SIG-M5 treated with dmso at 0.1 percent for 504 hours (cell line): Measurements from ENCODE around the gene DHX30.
A peak's percentile ranks its signal among the peaks of the same experiment; 100 is the strongest.
"Not testable (repeated sequence)": the region's sequence is repeated elsewhere in the genome, so short reads cannot be mapped to it uniquely, and the experiment has no call there.

Experiments
- DNase-seq: peaks from one replicate; lab custom pipeline; 2025; ENCODE audit not compliant: unreplicated experiment; lab: John Stamatoyannopoulos, UW

Gene DHX30, protein sequence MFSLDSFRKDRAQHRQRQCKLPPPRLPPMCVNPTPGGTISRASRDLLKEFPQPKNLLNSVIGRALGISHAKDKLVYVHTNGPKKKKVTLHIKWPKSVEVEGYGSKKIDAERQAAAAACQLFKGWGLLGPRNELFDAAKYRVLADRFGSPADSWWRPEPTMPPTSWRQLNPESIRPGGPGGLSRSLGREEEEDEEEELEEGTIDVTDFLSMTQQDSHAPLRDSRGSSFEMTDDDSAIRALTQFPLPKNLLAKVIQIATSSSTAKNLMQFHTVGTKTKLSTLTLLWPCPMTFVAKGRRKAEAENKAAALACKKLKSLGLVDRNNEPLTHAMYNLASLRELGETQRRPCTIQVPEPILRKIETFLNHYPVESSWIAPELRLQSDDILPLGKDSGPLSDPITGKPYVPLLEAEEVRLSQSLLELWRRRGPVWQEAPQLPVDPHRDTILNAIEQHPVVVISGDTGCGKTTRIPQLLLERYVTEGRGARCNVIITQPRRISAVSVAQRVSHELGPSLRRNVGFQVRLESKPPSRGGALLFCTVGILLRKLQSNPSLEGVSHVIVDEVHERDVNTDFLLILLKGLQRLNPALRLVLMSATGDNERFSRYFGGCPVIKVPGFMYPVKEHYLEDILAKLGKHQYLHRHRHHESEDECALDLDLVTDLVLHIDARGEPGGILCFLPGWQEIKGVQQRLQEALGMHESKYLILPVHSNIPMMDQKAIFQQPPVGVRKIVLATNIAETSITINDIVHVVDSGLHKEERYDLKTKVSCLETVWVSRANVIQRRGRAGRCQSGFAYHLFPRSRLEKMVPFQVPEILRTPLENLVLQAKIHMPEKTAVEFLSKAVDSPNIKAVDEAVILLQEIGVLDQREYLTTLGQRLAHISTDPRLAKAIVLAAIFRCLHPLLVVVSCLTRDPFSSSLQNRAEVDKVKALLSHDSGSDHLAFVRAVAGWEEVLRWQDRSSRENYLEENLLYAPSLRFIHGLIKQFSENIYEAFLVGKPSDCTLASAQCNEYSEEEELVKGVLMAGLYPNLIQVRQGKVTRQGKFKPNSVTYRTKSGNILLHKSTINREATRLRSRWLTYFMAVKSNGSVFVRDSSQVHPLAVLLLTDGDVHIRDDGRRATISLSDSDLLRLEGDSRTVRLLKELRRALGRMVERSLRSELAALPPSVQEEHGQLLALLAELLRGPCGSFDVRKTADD

GRCh38 chr3:47802734-47803479 is at the start of gene DHX30:
TSS of gene DHX30 (plus strand) at chr3:47803138. CDS start at chr3:47810684, 7,546 bp downstream.
- peak; percentile 82 for DNase-seq

DNA sequence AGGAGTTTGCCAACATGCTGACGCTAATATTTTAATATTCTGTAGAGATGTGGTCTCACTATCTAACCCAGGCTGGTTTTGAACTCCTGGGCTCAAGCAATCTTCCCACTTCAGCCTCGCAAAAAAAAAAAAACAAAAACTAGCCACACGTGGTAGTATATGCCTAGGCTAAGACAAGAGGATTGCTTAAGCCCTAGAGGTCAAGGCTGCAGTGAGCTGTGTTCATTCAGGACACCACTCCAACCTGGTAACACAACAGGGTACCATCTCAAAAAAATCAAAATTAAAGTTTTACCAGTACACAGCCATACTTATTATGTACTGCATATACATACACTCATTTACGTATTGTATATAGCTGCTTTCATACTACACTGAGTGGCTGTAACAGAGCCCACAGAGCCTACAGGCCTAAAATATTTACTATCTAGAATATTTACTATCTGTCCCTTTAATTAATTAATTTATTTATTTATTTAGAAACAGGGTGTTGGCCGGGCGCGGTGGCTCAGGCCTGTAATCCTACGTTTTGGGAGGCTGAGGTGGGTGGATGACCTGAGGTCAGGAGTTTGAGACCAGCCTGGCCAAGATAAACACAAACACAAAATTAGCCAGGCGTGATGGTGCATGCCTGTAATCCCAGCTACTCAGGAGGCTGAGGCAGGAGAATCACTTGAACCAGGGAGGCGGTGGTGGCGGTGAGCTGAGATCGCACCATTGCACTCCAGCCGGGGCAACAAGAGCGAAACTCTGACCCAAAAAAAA is 44.5 kb upstream of the DHX30 start:
- no peak for DNase-seq

GRCh38 chr3:47760207-47760606 is 42.7 kb upstream of the DHX30 start:
- not testable (repeated sequence) for DNase-seq

DNA sequence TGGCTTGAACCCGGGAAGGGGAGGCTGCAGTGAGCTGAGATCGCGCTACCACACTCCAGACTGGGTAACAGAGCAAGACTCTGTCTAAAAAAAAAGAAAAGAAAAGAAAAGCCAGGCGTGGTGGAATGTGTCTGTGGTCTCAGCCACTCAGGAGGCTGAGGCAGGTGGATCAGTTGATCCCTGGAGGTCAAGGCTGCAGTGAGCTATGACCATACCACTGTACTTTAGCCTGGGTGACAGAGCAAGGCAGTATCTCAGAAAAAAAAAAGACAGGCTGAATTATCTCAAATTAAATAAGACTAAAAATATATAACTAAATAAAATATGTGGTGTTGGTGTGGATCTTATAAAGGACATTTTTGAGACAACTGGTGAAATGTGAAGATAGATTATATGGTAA is 41.9 kb upstream of the DHX30 start:
- DNase-seq: no peak

DNA sequence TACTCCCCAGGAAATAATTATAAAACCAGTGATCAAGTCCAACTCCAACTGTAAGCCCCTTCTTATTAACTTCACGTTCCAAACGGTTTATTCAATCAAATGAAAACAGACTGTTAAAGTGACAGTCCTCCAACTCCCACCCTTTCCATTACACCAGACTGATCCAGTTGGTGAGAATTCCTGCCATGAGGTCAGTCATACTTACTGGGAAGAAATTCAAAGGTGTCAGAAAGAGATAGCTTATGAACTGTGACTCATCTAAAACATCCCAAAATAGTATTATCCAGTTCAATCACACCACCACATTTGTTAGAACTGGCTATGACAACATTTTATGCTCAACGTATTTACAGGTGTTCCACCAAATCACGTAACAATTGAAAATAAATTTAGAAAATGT is 40.7 kb upstream of the DHX30 start:
- DNase-seq: no peak

- no peak for DNase-seq
Measured at GRCh38 chr3:47766186-47766585, 36.8 kb upstream of the DHX30 start.

DNA sequence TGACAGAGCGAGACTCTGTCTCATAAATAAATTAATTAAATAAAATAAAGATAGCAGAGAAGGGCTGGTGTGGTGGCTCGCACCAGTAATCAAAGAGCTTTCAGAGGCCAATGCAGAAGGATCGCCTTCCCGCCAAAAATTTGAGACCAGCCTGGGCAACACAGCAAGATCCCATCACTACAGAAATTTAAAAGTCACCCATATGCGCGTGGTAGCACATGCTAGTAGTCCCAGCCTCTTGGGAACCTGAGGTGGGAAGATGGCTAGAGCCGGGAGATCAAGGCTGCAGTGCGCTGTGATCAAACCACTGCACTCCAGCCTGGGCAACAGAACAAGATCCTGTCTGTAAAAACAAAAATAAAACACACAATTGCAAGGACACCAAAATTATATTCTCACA is 30.9 kb upstream of the DHX30 start:
- DNase-seq: no peak

DNA sequence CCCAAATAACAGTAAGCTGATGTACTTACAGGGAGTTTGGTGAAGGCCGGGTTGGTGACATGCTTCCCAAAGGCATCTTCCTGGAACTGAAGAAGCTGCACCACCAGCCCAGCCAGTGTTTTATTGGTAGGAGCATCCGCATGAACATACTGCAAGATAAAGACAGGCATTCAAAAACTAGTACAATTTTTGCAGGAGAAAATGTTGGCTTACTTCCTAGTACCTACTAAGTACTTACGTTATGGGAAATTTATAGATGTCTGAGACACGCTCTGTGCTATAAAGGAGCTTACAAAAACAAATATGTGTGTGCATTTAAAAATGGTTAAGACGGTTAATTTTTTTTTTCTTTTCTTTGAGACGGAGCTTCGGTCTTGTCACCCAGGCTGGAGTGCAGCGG is 30.1 kb upstream of the DHX30 start:
- DNase-seq: no peak

DNA sequence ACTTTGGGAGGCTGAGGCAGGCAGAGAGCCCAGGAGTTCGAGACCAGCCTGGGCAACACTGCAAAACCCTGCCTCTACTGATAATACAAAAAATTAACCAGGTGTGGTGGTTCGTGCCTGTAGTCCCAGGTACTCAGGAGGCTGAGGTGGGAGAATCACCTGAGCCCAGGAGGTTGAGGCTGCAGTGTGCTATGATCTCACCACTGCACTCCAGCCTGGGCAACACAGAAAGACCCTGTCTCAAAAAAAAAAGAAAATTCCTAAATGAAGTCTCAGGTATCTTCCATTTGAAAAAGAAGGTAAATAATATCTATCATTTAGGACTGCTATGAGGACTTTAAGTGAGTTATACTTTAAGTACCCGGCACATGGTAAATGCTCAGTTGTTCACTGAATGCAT is 24.2 kb upstream of the DHX30 start:
- no peak for DNase-seq

- DNase-seq: peak; percentile 53
Measured at GRCh38 chr3:47780741-47781684, 21.9 kb upstream of the DHX30 start.

GRCh38 chr3:47781685-47782445 is 21.1 kb upstream of the DHX30 start, which contains the start of gene SMARCC1:
TSS of gene SMARCC1 (minus strand) at chr3:47781893. CDS start at chr3:47781797, 96 bp downstream.
- DNase-seq: peak; percentile 96

DNA sequence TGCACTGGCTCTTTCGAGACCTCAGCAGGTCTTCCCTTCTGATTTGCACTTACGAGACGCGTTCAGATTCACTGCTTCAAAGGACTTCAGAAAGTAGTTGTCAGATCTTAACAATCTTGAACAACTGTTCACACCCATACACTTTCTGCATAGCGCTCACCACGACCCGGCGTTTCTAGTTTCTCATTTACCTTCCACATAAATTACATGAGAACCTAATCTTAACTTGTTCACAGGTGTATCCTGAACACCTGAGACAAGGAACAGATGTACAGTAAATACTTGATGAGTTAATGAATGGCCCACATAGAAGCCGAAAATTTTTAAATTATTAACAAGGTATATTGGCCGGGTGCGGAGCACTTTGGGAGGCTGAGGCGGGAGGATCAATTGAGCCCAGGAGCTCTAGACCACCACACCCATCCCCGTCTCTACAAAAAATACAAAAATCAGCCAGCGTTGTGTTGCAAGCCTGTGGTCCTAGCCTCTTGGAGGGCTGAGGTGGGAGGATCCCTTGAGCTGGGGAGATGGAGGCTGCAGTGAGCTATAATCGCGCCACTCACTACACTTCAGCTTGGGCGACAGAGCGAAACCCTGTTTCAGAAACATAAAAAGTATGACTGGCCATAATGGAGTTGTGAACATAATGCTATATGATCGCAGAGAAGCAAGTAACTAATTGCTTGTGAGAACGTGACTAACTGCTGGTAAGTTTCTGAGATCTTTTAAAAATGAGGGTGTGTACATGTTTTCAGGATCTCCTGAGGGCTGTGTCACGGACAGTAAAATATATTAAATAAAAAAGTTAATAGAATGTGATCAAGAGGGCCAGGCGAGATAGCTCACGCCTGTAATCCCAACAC is 20.3 kb upstream of the DHX30 start:
- DNase-seq: peak; percentile 43

- DNase-seq: no peak
Measured at GRCh38 chr3:47783673-47784072, 19.3 kb upstream of the DHX30 start.

- no peak for DNase-seq
Measured at GRCh38 chr3:47791193-47791855, 11.6 kb upstream of the DHX30 start.

DNA sequence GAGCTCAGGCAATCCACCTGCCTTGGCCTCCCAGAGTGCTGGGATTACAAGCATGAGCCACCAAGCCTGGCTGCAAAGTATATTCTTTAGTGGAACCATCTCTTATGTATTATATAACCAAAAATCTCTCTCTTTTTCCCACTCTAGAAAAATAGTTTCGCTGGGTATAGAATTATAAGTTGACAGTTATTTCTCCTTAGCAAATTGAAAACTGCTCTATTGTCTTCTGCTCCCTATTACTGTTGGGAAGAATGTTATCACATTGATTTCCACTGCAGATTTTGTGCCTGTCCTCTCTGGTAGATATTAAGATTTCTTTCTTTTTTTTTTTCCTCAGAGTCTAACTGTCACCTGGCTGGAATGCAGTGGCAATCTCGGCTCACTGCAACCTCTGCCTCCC is 10.2 kb upstream of the DHX30 start:
- no peak for DNase-seq

DNA sequence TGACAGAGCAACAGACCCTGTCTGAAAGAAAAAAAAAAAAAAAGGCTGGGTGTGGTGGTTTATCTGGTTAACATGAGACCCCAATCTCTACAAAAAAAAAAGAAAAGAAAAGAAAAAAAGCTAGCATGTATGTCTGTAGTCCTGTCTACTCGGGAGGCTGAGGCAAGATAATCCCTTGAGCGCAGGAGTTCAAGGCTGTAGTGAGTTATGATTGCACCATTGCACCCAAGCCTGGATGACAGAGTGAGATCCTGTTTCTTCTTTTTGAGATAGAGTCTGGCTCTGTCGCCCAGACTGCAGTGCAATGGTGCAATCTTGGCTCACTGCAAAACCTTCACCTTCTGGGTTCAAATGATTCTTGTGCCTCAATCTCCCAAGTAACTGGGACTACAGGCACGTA is 8.4 kb upstream of the DHX30 start:
- DNase-seq: peak; percentile 73

DNA sequence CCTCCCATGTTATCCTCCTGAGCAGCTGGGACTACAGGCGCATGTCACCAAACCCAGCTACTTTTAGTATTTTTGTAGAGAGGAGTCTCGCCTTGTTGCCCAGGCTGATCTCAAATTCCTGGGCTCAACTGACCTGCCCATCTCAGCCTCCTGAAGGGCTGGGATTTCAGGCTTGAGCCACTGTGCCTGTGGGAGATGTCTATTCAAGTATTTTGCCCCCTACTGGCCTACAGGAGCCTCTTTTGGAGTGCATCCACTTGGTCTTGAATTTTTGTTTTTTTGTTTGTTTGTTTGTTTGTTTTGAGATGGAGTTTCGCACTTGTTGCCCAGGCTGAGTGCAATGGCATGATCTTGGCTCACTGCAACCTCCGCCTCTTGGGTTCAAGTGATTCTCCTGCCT is 3.2 kb upstream of the DHX30 start:
- no peak for DNase-seq
